ENCODE measurements around the gene PPM1D.

DNA sequence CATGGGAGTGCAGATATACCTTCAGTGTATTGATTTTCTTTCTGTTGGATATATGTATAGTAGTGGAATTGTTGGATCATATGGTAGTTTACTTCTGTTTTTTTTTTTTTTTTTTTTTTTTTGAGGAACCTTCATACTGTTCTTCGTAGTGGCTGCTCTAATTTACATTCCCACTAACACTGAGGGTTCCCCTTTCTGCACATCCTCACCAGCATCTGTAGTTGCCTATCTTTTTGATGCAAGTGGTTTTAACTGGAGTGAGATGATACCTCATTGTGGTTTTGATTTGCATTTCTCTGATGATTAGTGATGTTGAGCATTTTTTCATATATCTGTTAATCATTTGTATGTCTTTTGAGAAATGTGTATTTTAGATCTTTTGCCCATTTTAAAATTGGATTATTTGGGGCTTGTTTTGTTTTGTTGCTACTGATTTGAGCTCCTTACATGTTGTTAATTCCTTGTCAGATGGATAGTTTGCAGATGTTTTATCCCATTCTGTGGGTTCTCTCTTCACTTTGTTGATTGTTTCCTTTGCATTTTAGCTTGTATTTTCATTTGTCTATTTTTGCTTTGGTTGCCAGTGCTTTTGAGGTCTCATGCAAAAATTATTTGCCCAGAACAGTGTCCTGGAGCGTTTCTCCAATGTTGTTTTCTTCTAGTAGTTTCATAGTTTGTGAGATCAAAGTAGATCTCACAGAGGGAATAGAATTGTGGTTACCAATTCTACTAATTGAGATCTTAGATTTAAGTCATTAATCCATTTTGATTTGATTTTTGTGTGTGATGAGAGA lies 52.7 kb downstream of the PPM1D start:
- TF ChIP-seq ZNF274 (IDR thresholded peaks at IDR 0.05; ENCODE audit: low read depth, low read length) (no peak), SUZ12 (IDR thresholded peaks at IDR 0.05; ENCODE audit: extremely low read depth, insufficient read depth, insufficient read length) (no peak)

All from NT2/D1 (cell line).